GM18873 (cell line): ENCODE measurements around the gene PHYKPL.

Experiments used
- ATAC-seq: cut with Tn5 transposase; IDR thresholded peaks from one replicate; pipeline ENCODE4 v1.9.1; 2021; ENCODE audit warnings: mild to moderate bottlenecking, moderate library complexity, moderate number of reproducible peaks; ENCODE audit not compliant: unreplicated experiment, low FRiP score

PHYKPL gene

DNA sequence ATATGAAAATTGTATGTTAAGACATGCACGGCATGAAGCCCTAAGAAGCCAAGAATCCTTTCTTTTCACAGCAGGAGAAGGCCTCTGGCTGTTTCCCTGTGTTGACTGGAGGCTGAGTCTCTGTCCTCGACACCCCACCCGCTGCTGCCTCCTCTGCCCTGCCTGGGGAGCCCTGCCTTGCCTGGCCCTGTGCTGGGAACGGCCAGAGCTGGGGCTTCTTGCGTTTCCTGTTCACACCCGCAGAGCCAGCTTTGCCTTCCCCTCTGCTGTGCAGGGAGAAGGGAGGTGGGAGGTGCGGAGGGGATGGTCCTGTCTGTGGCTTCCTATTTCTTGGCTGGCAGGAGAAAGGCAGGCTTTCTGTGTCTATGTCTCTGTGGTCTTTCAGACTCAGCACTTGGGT is 38.6 kb downstream of the PHYKPL start:
- no peak for ATAC-seq

DNA sequence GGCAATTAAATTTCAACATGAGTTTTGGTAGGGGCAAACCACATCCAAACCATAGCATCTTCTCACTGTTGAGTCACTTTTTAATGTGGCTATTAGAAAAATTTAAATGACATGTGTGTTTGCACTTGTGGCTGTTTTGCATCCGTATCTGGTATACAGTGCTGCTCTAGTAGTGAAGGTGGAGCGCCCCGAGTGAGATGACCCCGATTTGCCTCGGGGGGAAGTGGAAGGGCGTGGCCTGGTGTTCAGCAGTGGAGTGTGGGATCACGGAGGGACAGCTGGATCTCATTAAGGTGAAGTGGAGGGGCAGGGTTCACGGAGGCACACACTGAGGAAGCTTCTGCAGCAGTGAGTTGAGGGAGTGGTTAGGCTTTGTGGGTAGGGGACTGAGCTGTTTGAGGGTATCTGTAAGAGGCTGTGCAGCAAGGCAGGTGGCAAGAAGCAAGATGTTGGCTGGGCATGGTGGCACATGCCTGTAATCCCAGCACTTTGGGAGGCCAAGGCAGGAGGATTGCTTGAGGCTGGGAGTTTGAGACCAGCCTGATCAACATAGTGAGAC is 39.3 kb downstream of the PHYKPL start:
- no peak for ATAC-seq

DNA sequence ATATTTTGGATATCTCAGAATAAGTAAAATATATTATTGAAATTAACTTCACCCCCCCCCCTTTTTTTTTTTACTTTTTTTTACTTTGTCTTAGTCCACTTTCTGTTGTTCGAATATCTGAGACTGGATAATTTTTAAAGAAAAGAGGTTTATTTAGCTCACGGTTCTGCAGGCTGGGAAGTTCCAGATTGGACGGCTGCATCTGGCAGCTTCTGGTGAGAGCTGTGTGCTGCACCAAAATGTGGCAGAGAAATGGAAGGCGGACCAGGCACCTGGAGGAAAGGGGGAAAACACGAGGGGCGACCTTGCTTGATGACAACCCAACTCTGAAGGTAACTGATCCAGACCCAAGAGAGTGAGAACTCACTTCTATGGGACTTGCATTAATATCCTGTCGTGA is 39.8 kb downstream of the PHYKPL start:
- no peak for ATAC-seq

DNA sequence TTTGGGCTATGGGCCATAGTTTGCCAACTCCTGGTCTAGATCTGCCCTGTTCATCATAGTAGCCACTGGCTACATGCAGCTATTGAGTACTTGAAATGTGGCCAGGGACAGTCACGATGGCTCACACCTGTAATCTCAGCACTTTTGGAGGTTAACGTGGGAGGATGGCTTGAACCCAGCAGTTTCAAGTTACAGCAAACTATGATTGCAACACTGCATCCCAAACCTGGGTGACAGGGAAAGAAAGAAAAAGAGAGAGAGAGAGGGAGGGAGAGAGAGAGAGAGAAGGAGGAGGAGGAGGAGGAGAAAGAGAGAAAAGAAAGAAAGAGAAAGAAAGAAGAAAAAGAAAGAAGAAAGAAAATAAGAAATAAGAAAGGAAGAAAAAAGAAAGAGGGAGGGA is 40.4 kb downstream of the PHYKPL start:
- ATAC-seq = no peak

DNA sequence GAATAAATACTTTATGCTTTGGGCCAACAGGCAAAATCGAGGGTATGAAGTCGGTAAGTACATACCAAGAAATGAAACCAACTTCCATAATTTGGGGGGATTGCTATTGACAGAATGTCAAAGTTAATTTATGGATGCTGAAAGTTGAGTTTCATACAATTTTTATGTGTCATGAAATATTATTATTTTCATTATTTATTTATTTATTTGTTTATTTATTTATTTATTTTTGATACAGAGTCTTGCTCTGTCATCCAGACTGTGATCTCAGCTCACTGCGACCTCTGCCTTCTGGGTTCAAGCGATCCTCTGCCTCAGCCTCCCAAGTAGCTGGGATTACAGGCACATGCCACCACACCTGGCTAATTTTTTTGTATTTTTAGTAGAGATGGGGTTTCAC is 40.9 kb downstream of the PHYKPL start:
- no peak for ATAC-seq

DNA sequence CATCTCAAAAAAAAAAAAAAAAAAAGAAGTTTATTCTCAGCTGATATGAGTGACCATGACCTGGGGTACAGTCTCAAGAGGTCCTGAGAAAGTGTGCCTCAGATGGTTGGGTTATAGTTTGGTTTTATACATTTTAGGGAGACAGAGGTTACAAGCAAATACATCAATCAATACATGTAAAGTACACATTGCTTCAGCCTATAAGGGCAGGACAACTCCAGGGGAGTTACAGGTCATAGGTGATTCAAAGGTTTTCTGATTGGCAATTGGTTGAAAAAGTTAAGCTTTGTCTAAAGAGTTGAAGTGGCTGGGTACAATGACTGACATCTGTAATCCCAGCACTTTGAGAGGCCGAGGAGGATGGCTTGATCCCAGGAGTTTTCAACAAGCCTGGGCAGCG is 43.2 kb downstream of the PHYKPL start:
- no peak for ATAC-seq

DNA sequence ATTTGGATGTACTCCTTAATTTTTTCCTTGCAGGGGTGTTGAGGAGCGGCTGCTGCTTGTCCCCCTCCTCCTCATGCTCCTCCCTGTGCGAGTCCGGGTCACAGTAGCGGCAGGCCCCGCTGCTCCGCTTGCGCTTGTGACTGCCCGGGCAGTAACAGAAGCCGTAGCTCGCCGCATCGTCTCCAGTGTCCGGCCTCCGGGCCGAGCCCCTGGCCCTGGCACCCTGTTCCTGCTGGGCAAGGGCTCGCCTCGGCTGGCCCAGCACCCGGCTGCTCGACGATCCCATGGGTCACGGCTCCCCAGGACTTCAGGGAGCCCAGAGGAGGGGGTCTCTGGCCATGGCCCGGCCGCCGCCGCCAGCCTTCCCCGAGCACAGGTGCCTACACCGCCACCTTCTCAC is 45.6 kb downstream of the PHYKPL start, which contains the start of gene GMCL2:
TSS of gene GMCL2 (minus strand) at position 358 of the 400 bp plus-strand sequence. CDS start at position 286, 72 bp downstream.
- no peak for ATAC-seq

DNA sequence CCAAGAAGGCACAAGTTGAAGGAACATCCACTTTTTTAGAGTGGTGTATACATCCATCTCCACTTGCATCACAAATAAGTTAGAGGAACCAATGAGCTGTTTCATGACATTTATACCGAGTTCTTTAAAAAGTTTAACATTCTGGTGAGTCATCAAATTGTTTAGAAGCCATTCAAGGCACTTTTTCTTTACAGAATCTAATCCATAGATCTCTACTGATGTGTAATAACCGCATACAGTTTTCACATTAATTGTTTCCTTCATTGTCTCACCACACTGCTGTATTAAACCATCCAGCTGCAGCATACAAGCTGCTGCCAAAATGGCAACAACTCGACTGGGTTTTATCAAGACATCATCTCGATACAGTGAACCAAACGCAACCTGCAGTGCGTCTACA is 46.2 kb downstream of the PHYKPL start:
- ATAC-seq = no peak

DNA sequence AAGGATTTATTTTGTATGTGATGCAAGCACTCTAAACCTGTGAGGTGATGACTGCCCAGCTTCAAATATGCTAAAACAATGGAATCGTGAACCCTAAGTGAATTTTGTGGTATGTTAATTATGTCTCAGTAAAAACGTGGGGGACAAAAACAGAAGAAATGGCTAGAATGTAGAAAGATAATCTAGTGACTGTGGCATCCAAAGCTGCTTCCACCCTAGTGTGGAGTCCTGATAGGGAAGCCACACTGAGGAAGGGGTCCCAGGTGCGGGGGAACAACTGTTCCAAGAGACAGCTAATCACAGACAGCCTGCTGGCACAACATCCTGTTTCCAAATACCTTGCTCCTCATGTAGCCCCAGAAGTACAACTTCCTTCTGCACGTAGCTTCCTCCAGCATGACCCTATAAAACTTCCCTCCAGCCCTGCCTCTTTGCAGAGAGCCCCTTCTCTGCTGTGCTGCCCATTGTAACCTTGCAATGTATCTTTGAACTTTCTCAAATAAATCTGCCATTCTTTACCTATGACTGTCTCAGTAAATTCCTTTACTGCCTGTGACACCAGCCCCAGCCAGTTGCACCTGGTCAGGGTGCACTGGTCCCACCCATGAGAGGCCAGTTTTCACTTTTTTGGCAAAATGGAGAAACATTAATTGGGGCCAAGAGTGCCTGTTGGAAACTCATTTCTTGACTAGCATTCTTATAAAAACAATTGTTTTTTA is 50.3 kb downstream of the PHYKPL start:
- ATAC-seq = no peak

DNA sequence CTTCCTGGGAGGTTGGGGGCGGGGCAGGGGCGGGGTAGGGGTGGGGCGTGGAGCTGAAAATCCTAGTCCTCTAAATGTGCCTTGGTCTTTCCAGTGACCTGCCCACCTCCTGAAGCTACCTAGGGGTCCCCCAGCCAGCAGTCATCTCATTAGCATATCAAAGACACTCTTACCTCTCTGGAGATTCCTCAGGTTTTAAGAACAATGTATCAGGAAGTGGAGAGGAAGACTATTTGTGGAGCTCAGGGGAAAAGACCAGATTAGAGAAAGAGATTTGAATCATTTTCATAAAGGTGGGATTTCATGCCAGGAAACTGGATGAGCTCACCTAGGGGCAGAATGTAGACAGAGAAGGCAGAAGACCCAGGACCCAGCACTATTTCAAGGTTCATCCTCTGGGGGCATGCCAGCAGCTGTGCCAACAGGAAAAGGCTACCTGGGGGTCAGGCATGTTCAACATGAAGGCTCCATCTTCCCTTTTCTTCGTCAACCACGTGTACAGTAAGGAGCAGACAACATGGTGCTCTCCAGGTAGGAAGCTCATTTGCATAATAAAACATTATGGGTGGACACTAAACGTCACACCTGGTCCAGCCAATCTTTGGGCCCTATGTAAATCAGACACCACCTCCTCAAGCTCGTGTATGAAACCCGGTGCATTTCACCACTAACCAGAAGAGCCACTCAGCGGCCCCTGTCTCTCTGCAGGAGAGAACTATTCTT is 52.3 kb downstream of the PHYKPL start:
- no peak for ATAC-seq

DNA sequence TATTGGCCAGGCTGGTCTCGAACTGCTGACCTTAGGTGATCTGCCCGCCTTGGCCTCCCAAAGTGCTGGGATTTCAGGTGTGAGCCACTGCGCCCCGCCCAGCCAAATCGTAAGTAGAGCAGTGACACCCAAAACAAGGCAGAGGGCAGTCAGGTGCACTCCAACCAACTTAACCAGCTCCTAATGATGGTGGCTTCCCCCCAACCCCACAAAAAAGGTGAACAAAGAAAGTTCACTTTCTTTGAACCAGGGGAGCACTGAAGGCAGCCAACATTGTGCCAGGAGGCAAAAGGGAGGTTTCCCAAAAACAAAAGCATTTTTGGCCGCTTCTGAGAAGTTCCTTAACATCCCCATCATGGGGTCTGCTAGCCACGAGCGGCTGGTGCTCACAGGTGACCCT is 55.0 kb downstream of the PHYKPL start:
- ATAC-seq = no peak

DNA sequence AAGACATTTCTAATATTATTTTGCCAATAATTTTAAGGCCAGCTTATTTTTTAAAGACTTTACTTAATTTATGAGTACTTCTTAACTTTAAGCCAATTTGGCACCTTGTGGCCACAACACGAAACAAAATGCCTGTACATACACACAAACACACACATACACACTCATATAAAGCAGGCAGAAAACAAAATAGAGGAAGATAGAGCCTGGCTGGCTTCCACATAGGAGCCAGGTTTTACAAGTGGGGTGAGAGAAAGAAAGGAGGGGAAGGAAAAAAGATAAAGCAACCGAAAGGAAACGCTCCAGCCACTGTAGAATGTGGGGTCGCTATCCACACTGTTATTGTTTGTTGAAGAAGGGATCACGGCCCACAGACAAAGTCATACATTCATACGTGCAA is 55.8 kb downstream of the PHYKPL start:
- no peak for ATAC-seq

DNA sequence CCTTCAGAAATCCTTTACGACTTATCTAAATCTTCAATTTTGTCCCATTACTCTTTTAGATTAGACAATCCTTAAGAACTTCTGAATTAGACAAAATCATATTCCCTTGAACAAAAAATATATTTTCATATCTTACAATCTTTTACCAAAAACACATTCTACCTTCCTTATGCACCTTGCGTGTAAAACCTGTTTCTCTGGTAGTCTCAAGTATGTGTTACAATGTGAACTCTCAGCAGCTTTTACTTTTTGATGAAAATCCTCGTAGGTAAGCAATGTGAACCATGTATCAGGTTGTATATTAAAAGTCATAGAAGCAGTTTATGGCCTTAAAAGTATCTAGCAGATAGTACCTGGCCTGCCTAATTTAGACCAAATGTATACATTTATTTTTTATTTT is 58.1 kb downstream of the PHYKPL start:
- ATAC-seq = no peak

DNA sequence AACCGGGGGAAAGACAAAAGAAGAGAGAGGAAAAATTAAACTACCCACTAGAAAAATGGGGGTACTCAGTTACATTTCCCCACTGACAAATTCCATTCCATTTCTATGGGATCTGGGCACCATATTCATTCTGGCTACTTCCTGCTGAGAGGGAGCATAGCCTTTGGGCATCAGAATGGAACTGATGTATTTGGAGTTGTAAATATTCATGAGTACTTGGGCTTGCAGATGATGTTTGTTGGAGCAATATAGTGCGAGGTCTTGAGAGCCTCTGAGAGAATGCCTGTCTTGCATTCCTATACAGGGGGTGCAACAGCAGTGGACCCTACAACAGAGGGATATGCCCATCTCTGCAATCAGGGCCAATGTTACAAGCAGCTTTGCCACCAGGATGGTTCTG is 62.1 kb downstream of the PHYKPL start:
- no peak for ATAC-seq

DNA sequence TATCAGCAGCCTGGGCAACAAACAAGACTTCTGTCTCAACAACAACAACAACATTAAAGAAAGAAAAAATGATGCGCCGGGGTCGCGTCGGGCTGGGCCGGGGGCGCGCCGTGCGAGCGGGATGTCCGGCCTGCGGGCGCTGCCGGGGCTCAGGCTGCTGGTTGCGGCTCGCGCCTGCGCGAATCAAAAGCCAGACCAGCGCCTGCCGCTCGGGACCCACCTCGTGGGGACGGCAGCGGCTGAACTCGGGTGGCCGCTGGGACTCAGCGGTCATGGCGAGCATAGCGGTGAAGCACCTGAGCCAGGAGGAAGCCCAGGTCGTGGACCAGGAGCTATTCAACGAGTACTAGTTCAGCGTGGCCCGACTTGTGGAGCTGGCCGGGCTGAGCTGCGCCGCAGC is 67.0 kb downstream of the PHYKPL start:
- no peak for ATAC-seq

DNA sequence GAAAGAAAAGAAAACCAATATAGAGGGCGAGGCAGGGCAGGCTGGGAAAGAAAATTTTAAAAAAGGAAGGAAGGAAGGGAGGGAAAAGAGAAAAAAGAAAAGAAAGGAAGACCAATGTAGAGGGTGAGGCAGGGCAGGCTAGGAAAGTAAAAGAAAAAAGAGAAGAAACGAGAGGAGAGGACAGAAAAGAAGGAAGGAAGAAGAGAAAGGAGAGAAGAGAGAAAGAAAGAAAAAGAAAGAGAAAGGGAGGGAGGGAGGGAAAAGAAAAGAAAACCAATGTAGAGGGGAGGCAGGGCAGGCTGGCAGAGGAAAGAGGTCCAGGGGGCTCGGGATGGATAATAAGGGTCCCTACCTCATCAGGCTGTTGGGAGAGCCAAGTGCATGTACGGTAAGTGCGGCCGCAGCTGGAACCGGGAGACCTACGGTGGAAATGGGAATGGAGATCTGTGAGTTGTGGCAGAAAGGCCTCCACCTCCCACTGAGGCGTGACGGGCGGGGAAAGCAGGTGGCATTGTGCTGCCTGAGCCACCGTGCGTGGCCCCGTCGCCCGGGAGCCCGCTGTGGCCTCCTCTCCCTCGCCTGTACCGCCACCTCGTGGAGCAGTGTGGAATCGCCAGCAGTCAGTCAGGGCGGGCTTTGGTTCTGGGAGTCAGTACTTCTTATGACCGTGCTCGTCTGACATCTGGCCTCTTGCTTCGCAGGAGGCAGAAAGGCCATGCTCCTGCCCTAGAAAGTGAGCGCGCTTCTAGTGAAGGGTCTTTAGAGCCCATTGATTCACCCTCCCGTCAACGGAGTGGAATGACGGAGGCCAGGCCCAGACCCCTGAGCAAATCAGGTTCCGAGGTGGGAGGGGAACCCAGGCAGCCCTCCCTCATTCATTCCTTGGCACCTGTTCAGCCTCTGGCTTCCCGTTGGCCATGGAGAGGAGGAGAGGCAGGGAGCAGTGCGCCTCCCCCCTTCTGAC is 68.5 kb downstream of the PHYKPL start:
- ATAC-seq = peak; percentile 78

DNA sequence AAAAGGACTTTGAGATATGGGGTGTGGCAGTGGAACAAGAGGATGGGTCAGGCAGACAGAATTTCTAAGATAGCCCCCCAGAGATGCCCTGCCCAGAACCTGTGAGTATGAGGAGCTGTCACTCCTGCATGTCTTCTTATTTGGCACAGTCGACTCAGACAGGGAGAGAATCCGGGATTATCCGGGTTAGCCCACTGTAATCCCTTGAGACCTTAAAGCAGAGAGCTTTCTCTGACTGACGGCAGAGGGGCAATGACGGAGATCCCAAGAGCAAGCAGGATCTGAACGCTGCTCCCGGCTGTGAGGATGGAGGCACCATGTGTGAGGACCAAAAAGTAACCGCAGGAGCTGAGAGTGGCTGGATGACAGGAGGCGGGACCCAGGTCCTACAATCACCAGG is 70.1 kb downstream of the PHYKPL start:
- no peak for ATAC-seq

DNA sequence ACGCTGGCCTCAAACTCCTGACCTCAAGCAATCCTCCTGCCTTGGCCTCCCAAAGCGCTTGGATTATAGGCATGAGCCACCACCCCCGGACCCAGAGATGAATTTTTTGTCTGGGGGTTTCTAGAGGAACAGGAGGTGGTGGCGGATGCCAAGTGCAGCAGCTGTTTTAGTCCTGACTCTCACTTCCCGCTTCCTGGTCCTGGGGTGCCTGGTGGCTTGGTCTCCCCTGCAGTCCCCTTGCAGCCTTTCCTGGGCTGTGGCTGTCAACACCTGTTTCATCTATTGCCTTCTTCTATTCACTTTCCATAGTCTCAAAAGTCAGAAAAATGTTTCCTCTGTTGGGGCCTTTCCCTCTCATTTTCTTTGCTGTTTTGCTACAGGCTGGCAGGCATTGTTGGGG is 72.4 kb downstream of the PHYKPL start:
- ATAC-seq = no peak
